Fibroblast of lung (primary cell): Measurements from ENCODE around the gene RBBP6.

Experiments
- EZH2 ChIP-seq: IDR thresholded peaks from 2 replicates; pipeline ENCODE4 v1.5.1; 2012; ENCODE audit warnings: low read length, control low read depth, mild to moderate bottlenecking; ENCODE audit errors: missing control alignments
- TF ChIP-seq, protein P1 (sequence below), 2 donors: IDR thresholded peaks in 1 of 2; conservative IDR thresholded peaks in 1 of 2; 1 replicate in 1 of 2; 2 replicates in 1 of 2; pipeline ENCODE4 v1.5.1; 2011 to 2012; ENCODE audit warnings: low read length in 2 of 2, control low read depth in 1 of 2, inconsistent platforms in 1 of 2, low read depth in 1 of 2, mild to moderate bottlenecking in 1 of 2

DNA sequence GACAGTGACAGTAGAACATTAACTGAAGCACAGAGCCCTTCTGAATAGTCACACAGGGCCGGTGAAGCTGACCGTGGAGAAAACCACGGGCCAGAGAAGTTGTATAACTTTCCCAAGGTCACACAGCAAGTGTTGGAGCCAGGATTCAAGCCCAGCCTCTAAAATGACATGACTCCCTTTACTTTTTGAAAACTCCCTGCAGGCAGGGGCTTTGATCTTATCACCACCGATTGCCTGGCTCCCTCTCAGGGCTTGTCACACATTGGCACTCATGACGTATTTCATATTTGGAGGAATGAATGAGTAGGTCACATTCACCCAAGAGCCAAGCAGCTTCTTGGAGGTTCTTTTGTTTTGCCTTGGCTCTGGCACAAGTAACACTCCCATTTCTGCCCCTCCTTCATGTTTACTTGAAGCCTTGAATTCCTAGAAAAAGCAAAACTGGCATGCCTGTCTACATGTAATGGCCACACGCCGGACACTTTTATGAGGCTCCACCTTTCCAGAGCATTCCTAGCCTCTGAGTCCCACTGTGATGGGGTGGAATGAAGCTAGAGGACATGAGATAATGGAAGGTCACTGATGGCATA, 13.3 kb upstream of the RBBP6 start:
- TF ChIP-seq, protein P1, sequence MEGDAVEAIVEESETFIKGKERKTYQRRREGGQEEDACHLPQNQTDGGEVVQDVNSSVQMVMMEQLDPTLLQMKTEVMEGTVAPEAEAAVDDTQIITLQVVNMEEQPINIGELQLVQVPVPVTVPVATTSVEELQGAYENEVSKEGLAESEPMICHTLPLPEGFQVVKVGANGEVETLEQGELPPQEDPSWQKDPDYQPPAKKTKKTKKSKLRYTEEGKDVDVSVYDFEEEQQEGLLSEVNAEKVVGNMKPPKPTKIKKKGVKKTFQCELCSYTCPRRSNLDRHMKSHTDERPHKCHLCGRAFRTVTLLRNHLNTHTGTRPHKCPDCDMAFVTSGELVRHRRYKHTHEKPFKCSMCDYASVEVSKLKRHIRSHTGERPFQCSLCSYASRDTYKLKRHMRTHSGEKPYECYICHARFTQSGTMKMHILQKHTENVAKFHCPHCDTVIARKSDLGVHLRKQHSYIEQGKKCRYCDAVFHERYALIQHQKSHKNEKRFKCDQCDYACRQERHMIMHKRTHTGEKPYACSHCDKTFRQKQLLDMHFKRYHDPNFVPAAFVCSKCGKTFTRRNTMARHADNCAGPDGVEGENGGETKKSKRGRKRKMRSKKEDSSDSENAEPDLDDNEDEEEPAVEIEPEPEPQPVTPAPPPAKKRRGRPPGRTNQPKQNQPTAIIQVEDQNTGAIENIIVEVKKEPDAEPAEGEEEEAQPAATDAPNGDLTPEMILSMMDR (conservative IDR thresholded peaks at IDR 0.05 in 1 of 2, IDR thresholded peaks at IDR 0.05 in 1 of 2; ENCODE audit: low read depth in 1 of 2, low read length in 2 of 2): no peak
- TF ChIP-seq EZH2: no peak
